ENCODE data around the gene ACTN3.

- TF ChIP-seq POLR2A (IDR thresholded peaks at IDR 0.05): no peak
- no peak for TF ChIP-seq CTCF (IDR thresholded peaks at IDR 0.05)
Observed at GRCh38 chr11:66562907-66563583, 16.3 kb downstream of the ACTN3 start.

Measured in breast epithelium (tissue), 3 donors.